ENCODE results near the gene DCTPP1. TPM values are rescaled to one million over a fixed set of nuclear protein-coding genes. Genes with fewer than 3 reads are reported as not detected.
A peak's percentile ranks its signal among the peaks of the same experiment; 100 is the strongest.
"Not testable (repeated sequence)": the region's sequence is repeated elsewhere in the genome, so short reads cannot be mapped to it uniquely, and the experiment has no call there.

DCTPP1 gene
- total RNA-seq (ENCODE audit: insufficient read depth, low replicate concordance) = 10.1 TPM

GRCh38 chr16:30429678-30430427 lies at the start of gene DCTPP1:
TSS of gene DCTPP1 (minus strand) at chr16:30430030. CDS start at chr16:30429980, 50 bp downstream.
- peak; percentile 99 for DNase-seq (ENCODE audit: low spot score)

- no peak for DNase-seq (ENCODE audit: low spot score)
Observed at GRCh38 chr16:30478766-30479478, 49.1 kb upstream of the DCTPP1 start.

GRCh38 chr16:30477773-30478172 lies 47.9 kb upstream of the DCTPP1 start:
- DNase-seq (ENCODE audit: low spot score) = not testable (repeated sequence)

GRCh38 chr16:30476991-30477390 lies 47.2 kb upstream of the DCTPP1 start:
- no peak for DNase-seq (ENCODE audit: low spot score)

GRCh38 chr16:30474684-30475083 lies 44.9 kb upstream of the DCTPP1 start:
- no peak for DNase-seq (ENCODE audit: low spot score)

GRCh38 chr16:30474074-30474452 lies 44.2 kb upstream of the DCTPP1 start:
- DNase-seq (ENCODE audit: low spot score) = no peak

- DNase-seq (ENCODE audit: low spot score) = peak; percentile 5
Observed at GRCh38 chr16:30473231-30474073, 43.6 kb upstream of the DCTPP1 start.

GRCh38 chr16:30472328-30472942 lies 42.6 kb upstream of the DCTPP1 start, which contains the start of gene ITGAL:
TSS of gene ITGAL (plus strand) at chr16:30472742. CDS start at chr16:30472838, 96 bp downstream.
- peak; percentile 23 for DNase-seq (ENCODE audit: low spot score)

GRCh38 chr16:30470632-30470995 lies 40.8 kb upstream of the DCTPP1 start:
- DNase-seq (ENCODE audit: low spot score) = no peak

DNA sequence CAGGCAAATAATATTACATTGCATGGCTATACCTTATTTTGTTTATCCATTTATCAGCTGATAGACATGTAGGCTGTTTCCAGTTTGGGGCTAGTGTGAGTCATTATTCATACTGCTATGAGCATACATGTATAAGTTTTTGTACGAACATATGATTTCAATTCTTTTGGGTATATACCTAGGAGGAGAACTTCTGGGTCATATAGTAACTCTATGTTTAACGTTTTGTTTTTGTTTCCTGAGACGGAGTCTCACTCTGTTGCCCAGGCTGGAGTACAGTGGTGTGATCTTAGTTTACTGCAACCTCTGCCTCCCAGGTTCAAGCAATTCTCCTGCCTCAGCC lies 40.3 kb upstream of the DCTPP1 start:
- DNase-seq (ENCODE audit: low spot score) = no peak

DNA sequence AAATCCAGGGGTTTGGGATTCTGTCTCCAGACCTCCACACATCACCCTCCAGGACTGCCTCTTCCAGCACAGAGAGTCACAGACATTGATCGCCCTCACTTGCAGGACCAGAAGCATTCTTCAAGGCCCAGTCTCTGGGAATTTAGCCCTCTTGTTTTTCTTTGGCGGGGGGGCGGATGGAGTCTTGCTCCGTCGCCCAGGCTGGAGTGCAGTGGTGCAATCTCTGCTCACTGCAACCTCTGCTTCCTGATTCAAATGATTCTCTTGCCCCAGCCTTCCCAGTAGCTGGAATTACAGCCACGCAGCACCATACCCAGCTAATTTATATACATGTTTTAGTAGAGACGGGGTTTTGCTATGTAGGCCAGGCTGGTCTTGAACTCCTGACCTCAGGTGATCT lies 34.2 kb upstream of the DCTPP1 start:
- no peak for DNase-seq (ENCODE audit: low spot score)

DNA sequence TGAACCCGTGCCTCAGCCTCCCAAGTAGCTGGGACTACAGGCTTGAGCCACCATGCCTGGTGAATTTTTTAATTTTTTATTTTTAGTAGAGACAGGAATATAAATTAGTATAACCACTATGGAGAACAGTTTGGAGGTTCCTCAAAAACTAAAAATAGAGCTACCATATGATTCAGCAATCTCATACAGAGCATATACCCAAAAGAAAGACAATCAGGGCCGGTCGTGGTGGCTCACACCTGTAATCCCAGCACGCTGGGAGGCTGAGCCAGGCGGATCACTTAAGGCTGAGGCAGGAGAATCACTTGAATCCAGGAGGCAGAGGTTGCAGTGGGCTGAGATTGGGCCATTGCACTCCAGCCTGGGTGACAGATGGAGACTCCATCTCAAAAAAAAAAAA lies 31.6 kb upstream of the DCTPP1 start:
- not testable (repeated sequence) for DNase-seq (ENCODE audit: low spot score)

GRCh38 chr16:30459456-30459855 lies 29.6 kb upstream of the DCTPP1 start:
- no peak for DNase-seq (ENCODE audit: low spot score)

DNA sequence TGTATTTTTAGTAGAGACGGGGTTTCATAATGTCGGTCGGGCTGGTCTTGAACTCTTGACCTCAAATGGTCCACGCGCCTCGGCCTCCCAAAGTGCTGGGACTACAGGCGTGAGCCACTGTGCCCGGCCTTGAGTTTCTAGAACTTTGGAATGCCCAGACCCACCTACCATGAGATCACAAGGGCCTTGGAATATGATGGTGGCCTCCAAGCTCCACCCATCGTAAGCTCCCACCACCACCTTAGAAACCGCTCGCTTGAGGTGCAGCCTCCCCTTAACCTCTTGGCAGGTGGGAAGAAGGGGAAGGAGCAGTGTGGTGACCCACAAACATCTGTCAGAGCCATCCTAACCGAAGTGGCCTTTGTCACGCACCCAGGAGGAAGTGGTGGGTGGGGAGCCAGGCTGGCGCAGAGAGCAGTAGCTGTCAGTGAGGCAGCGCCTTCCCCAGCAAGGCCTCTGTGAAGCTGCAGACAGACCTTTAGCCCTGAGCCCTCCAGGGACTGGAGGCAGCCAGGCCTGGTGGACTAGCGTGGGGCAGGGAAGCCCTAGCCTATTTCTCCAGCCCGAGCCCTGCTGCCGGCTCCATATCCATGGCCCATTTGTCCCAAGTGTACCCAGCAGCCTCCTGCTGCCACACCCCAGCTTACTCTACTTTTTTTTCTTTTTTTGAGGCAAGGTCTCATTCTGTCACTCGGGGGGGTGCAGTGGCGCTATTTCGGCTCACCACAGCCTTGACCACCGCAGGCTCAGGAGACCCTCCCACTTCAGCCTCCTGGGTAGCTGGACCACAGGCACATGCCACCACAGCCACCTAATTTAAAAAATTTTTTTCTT lies 28.9 kb upstream of the DCTPP1 start:
- no peak for DNase-seq (ENCODE audit: low spot score)

GRCh38 chr16:30457743-30458560 lies 28.1 kb upstream of the DCTPP1 start:
- no peak for DNase-seq (ENCODE audit: low spot score)

GRCh38 chr16:30457256-30457655 lies 27.4 kb upstream of the DCTPP1 start:
- DNase-seq (ENCODE audit: low spot score) = no peak

DNA sequence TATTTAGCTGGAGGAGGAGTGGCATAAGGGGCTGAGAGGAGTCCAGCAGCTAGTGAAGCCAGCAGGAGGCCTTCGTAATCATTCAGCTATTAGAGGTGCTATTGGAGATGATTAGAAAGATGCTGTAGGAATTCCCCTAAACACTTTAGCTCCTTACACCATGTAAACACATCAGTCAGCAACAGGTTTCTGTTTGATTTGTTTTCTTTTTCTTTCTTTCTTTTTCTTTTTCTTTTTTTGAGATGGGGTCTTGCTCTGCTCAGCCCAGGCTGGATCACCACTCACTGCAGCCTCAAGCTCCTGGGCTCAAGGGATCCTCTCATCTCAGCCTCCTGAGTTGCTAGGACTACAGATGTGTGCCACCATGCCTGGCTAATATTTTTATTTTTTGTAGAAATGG lies 26.5 kb upstream of the DCTPP1 start:
- no peak for DNase-seq (ENCODE audit: low spot score)

GRCh38 chr16:30452709-30453580 lies 23.1 kb upstream of the DCTPP1 start:
- not testable (repeated sequence) for DNase-seq (ENCODE audit: low spot score)

- no peak for DNase-seq (ENCODE audit: low spot score)
Observed at GRCh38 chr16:30449116-30449435, 19.2 kb upstream of the DCTPP1 start.

Data from umbilical cord (tissue), 2 donors.